ENCODE data around the gene SLAIN1.

Gene SLAIN1

DNA sequence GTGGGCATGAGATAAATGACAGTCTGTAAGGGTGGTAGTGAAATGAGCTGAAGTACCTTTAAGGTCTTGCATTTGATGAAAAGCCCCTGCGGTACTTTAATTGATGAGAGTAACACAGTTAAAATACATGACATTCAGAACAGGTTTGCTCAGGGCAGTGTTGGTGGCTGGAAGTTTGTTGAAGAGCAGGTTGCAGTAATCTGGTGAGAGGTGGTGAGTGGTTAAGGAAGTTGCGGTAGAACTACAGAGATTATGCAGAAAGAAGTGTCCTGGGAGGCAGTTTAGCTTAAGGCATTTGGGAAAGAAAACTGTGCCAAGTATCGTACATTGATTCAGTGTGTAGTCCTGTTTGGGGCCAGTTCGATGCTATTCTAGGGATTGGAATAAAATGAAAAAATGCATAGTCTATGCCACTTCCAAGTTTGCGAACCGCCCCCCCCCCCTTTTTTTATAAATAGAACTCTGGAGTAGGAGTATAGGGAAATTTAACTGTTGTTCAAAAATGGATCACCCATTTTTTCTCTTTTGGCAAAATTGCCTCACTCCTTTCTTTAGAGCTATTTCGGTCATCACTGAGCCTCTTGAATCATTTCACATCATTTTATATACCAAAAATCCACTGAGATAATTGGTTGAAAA lies 42.7 kb downstream of the SLAIN1 start:
- Mint-ChIP-seq H3K27me3 (ENCODE audit: low read depth, poor library complexity) (no peaks in the 10 kb centered on the region), H3K4me3 (no peak overlapping the region), H3K4me1 (no peaks in the 10 kb centered on the region), H3K36me3 (ENCODE audit: low read depth) (peaks cover 7% of the 10 kb centered on the region), H3K9me3 (no peaks in the 10 kb centered on the region), H3K27ac (no peak overlapping the region)
- no peak for TF ChIP-seq CTCF (IDR thresholded peaks at IDR 0.05)
- DNase-seq: no peak

DNA sequence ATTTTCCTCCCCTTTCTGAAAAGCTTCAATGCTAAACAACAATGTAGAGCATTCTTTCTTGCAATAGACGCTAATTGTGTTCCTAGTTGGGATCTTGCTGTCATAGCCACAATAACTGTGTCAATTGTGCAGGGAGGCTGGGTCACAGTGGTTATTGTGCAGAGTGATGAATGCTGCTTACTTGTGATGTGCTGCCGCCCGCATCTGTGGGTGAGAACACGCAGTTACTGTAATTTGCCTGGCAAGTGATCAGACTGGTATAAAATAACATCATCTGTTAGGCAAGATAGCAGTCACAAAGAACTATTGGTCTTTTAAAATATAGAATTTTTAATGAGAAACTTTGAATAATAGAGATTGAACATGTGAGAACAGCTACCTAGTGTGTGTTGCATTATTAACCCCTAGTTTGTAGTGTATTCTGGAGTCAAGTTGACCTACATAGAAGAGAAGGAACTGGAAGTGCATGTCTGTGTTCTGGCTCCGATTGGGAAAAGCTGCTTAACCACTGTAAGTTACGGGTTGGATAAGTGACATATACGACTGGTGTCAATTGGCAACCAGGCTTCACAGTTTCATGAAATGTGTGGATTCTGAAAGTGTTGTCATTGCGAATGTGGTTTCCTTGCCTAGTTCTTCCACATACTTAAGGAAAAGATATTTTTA lies 43.6 kb downstream of the SLAIN1 start:
- H3K27ac Mint-ChIP-seq: no peak overlapping the region
- TF ChIP-seq CTCF (IDR thresholded peaks at IDR 0.05): no peak
- no peaks in the 10 kb centered on the region for H3K4me1 Mint-ChIP-seq
- peaks cover 14% of the 10 kb centered on the region for H3K36me3 Mint-ChIP-seq (ENCODE audit: low read depth)
- no peaks in the 10 kb centered on the region for H3K9me3 Mint-ChIP-seq
- H3K4me3 Mint-ChIP-seq: no peak overlapping the region
- DNase-seq: no peak
- no peaks in the 10 kb centered on the region for H3K27me3 Mint-ChIP-seq (ENCODE audit: low read depth, poor library complexity)

GRCh38 chr13:77741597-77741972 lies 44.1 kb downstream of the SLAIN1 start:
- Mint-ChIP-seq H3K9me3 (no peaks in the 10 kb centered on the region), H3K4me1 (no peaks in the 10 kb centered on the region), H3K27ac (no peak overlapping the region), H3K36me3 (ENCODE audit: low read depth) (peaks cover 19% of the 10 kb centered on the region), H3K4me3 (no peak overlapping the region), H3K27me3 (ENCODE audit: low read depth, poor library complexity) (no peaks in the 10 kb centered on the region)
- DNase-seq: no peak
- no peak for TF ChIP-seq CTCF (IDR thresholded peaks at IDR 0.05)

GRCh38 chr13:77742801-77743200 lies 45.3 kb downstream of the SLAIN1 start:
- Mint-ChIP-seq H3K9me3 (no peaks in the 10 kb centered on the region), H3K4me1 (no peaks in the 10 kb centered on the region), H3K27me3 (ENCODE audit: low read depth, poor library complexity) (no peaks in the 10 kb centered on the region), H3K36me3 (ENCODE audit: low read depth) (peaks cover 29% of the 10 kb centered on the region), H3K4me3 (no peak overlapping the region), H3K27ac (no peak overlapping the region)
- DNase-seq: no peak
- no peak for TF ChIP-seq CTCF (IDR thresholded peaks at IDR 0.05)

DNA sequence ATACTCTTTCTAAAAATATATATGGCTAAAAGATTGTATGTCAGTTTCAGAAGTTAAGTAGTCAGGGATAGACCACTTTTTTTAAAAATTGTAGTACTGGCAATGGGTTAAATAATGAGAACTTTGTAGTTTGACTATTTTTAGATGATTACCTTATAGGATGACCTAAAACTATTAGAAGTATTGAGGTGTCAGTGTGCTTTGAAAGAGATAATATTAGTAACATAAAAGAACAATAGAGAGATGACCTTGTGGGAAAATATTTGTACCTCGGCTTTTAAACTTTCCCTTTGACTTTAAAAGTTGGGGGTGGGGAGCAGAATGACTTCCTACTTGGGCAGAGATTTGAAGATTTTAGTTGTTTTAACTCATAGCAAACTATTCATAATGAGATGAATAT lies 48.3 kb downstream of the SLAIN1 start:
- H3K4me1 Mint-ChIP-seq: no peaks in the 10 kb centered on the region
- H3K27me3 Mint-ChIP-seq (ENCODE audit: low read depth, poor library complexity): no peaks in the 10 kb centered on the region
- H3K4me3 Mint-ChIP-seq: no peak overlapping the region
- no peak for DNase-seq
- no peaks in the 10 kb centered on the region for H3K9me3 Mint-ChIP-seq
- H3K36me3 Mint-ChIP-seq (ENCODE audit: low read depth): peaks cover 49% of the 10 kb centered on the region
- TF ChIP-seq CTCF (IDR thresholded peaks at IDR 0.05): no peak
- H3K27ac Mint-ChIP-seq: no peak overlapping the region

DNA sequence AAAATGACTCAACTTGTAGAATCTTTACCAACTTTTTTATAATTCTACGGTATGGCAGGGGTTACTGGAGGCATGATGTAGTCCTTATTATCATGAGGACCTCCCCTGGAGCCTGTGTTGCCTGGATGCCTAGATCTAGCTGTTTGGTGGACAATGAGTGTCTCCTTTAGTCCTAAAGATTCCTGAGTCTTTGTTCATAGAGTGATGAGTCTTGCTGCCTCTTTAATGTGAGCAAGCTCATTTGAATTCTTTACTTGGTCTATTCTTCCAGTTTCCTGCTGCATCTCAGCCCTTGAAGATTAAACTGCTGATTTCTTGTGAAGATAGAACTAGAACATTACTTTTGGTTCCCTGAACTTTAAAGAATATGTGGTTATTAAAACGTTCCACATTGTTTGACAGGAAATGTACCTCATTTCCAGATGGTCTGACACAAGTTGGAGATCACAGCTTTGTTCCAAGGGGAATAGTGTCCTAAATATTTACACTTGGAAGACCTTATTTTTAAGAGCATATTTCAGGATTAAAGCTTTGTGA lies 51.9 kb downstream of the SLAIN1 start:
- no peaks in the 10 kb centered on the region for H3K9me3 Mint-ChIP-seq
- no peak for DNase-seq
- no peak overlapping the region for H3K4me3 Mint-ChIP-seq
- H3K27me3 Mint-ChIP-seq (ENCODE audit: low read depth, poor library complexity): no peaks in the 10 kb centered on the region
- no peak for TF ChIP-seq CTCF (IDR thresholded peaks at IDR 0.05)
- H3K27ac Mint-ChIP-seq: no peak overlapping the region
- peaks cover 54% of the 10 kb centered on the region for H3K36me3 Mint-ChIP-seq (ENCODE audit: low read depth)
- H3K4me1 Mint-ChIP-seq: peaks cover 7% of the 10 kb centered on the region

Data from nephron progenitor cell (in vitro differentiated cells).